Stomach (tissue), 9 donors: ENCODE data around the gene GUK1. TPM values are rescaled to one million over a fixed set of nuclear protein-coding genes. Genes with fewer than 3 reads are reported as not detected.
A peak's percentile ranks its signal among the peaks of the same experiment; 100 is the strongest.

ENCODE experiments used
- DNase-seq, 2 donors: peaks; one replicate each; pipeline versions ENCODE4 v3.0.0 to v3.0.0-alpha.2; 2013 to 2019
- H3K27ac ChIP-seq, 5 donors: fragments of 200-600 bp in 4 of 5; sonication (generic) in 4 of 5; one replicate each; pipeline ENCODE4 v1.5.1; 2013 to 2019; ENCODE audit warnings: mild to moderate bottlenecking in 1 of 5, moderate library complexity in 1 of 5
- H3K27me3 ChIP-seq, 3 donors: fragments of 200-600 bp; sonication (generic); one replicate each; pipeline ENCODE4 v1.5.1; 2017 to 2019; ENCODE audit warnings: mixed run types in 1 of 3
- H3K36me3 ChIP-seq, 4 donors: fragments of 200-600 bp; sonication (generic); 1 replicate in 3 of 4; 2 replicates in 1 of 4; pipeline ENCODE4 v1.5.1; 2016 to 2019
- H3K4me1 ChIP-seq, 4 donors: fragments of 200-600 bp; sonication (generic); one replicate each; pipeline ENCODE4 v1.5.1; 2016 to 2019
- H3K4me3 ChIP-seq, 4 donors: fragments of 200-600 bp; sonication (generic) in 3 of 4; one replicate each; pipeline ENCODE4 v1.5.1; 2016 to 2019; ENCODE audit warnings: mild to moderate bottlenecking in 1 of 4
- H3K9me3 ChIP-seq, 4 donors: fragments of 200-600 bp; sonication (generic); one replicate each; pipeline ENCODE4 v1.5.1; 2016 to 2019
- CTCF ChIP-seq, 7 experiments: fragments of 450-650 bp in 4 of 7; fragments of 200-600 bp in 3 of 7; sonication (generic) in 3 of 7; IDR thresholded peaks; one replicate each; pipeline ENCODE4 v1.5.1; 2016 to 2019; ENCODE audit warnings: antibody characterized with exemption in 7 of 7, control low read depth in 2 of 7, mild to moderate bottlenecking in 1 of 7
- EP300 ChIP-seq: sonication (generic); formaldehyde crosslinking; IDR thresholded peaks from one replicate; pipeline ENCODE4 v1.6.1; 2017; ENCODE audit warnings: antibody characterized with exemption
- POLR2A ChIP-seq, 4 donors: fragments of 450-650 bp; IDR thresholded peaks; one replicate each; pipeline ENCODE4 v1.6.1; 2016; ENCODE audit warnings: antibody characterized with exemption in 4 of 4, control low read depth in 2 of 4, mild to moderate bottlenecking in 1 of 4, moderate library complexity in 1 of 4
- POLR2AphosphoS5 ChIP-seq, 3 donors: sonication (generic); formaldehyde crosslinking; IDR thresholded peaks; one replicate each; pipeline ENCODE4 v1.6.1; 2016; ENCODE audit warnings: antibody characterized with exemption in 3 of 3
- WGBS, 5 donors: extraction: QIAGEN DNeasy Blood & Tissue Kit in 3 of 5; methylation state at CpG; one replicate each; pipeline versions ENCODE4 v1.1.5 to v1.1.7; 2013 to 2018; 5-methylcytosine and 5-hydroxymethylcytosine counted together
- intact Hi-C: fragments of 100-400 bp; cut with DNase I; formaldehyde crosslinking; loops from one replicate; pipeline ENCODE4 v1.15.1; 2023; ENCODE audit warnings: low total_unique reads
- polyA plus RNA-seq, 3 donors: library from polyadenylated mRNA; stranded (reverse); fragments of 200-250 nt; gene quantifications; one replicate each; pipeline ENCODE4 v1.2.3, GENCODE V29; 2013
- total RNA-seq, 5 donors: library from RNA; depleted of rRNA; stranded (reverse); fragments of >200 nt; gene quantifications; one replicate each; pipeline versions ENCODE4 v1.1.0 to v1.2.3, GENCODE V29; 2014 to 2016
- donor health status: healthy with polysubstance abuse.
- donor health status: Bipolar disorder and iron deficiency.
- donor health status: healthy.

Gene GUK1
- total and polyA plus RNA-seq, 8 donors = 179 to 613 (median 282) TPM

GRCh38 chr1:228159008-228159665 is 19.1 kb downstream of the GUK1 start:
- H3K36me3 ChIP-seq = no peaks in the 10 kb centered on the region
- DNase-seq = no peak
- peaks cover 20 to 38% (median 26%) of the 10 kb centered on the region in 4 donors for H3K4me1 ChIP-seq
- H3K9me3 ChIP-seq = no peaks in the 10 kb centered on the region
- no peak overlapping the region for H3K27ac ChIP-seq
- TF ChIP-seq EP300 (no peak), POLR2AphosphoS5 (IDR thresholded peaks at IDR 0.05) (no peak), POLR2A (IDR thresholded peaks at IDR 0.05) (no peak), CTCF (IDR thresholded peaks at IDR 0.05) (no peak)
- intact Hi-C loops = no loop called here
- WGBS, 5 donors = 82 to 93% (median 86%) methylated on average over 11 to 14 of the region's 14 CpGs
- no peak overlapping the region for H3K4me3 ChIP-seq
- H3K27me3 ChIP-seq = peaks cover 0 to 21% (median 10%) of the 10 kb centered on the region in 3 donors

DNA sequence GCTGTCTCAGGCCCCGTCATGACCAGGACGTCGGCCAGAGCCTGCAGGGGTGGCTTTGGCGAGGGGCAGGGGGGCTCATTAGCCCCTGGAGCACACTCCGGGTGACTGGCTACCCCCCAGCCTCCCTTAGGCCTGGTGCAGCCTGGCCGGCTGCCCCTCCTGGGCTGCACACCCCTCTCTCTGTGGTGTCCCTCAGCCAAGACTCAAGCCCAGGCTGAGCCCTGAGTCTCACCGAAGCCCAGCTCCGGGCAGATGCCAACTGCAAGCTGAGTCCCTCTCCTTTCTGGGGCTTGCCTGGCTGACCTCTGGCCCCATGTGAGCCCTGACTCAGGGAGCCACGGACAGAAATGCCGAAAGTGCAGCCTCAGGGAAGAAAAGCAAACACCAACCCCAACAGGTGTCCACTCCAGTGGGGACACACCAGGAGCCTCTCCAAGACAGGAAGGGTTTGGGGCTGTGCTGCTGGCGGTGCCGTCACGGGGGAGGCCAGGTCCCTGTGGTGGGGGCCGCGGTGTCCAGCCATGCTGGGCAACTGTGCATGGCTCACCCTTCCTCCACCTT is 20.2 kb downstream of the GUK1 start:
- H3K27me3 ChIP-seq = peaks cover 0 to 21% (median 10%) of the 10 kb centered on the region in 3 donors
- H3K27ac ChIP-seq = no peak overlapping the region
- H3K9me3 ChIP-seq = no peaks in the 10 kb centered on the region
- TF ChIP-seq EP300 (no peak), CTCF (IDR thresholded peaks at IDR 0.05) (no peak), POLR2AphosphoS5 (IDR thresholded peaks at IDR 0.05) (no peak), POLR2A (IDR thresholded peaks at IDR 0.05) (no peak)
- WGBS, 5 donors = 35 to 69% (median 64%) methylated on average over 3 to 15 of the region's 15 CpGs
- H3K4me1 ChIP-seq = peaks cover 23 to 45% (median 31%) of the 10 kb centered on the region in 4 donors
- H3K4me3 ChIP-seq = no peak overlapping the region
- DNase-seq = no peak
- intact Hi-C loops = no loop called here
- H3K36me3 ChIP-seq = no peaks in the 10 kb centered on the region

GRCh38 chr1:228161362-228161761 is 21.3 kb downstream of the GUK1 start:
- no peak for DNase-seq

DNA sequence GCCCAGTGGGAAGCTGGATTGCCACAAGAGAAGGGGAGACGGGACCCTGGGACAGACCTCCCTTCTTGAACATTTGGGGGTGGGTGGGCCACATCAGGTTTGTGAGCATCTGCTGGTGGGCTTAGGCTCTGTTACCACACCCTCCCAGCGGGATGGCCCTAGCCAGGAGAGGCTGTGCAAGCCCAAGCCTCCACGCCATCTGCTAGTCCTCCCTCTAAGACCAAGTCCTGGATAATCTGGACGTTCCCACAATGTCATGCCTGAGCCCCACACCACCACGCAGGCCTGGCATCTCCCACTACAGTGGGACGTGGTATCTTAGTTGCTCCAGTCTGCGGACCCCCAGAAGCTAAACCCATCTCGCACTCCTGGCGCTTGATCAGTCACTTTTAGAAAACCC is 21.8 kb downstream of the GUK1 start:
- intact Hi-C loops = no loop called here
- WGBS, 5 donors = 69 to 83% (median 79%) methylated on average over 9 of the region's 9 CpGs

More at GRCh38 chr1:228161362-228161761, 21.3 kb downstream of the GUK1 start:
- Histone ChIP-seq H3K36me3 (no peaks in the 10 kb centered on the region), H3K4me1 (peaks cover 23 to 40% (median 33%) of the 10 kb centered on the region in 4 donors), H3K27ac (peak overlapping the region in 4 of 5 donors; percentile 52 to 100 (median 84)), H3K4me3 (no peak overlapping the region), H3K27me3 (peaks cover 0 to 21% (median 10%) of the 10 kb centered on the region in 3 donors), H3K9me3 (no peaks in the 10 kb centered on the region)
- 22 to 46% (median 36%) methylated on average over 6 to 7 of the region's 7 CpGs for WGBS, 5 donors
- TF ChIP-seq POLR2AphosphoS5 (IDR thresholded peaks at IDR 0.05) (no peak), CTCF (IDR thresholded peaks at IDR 0.05) (no peak), EP300 (no peak)
- intact Hi-C loops = no loop called here

More for the DNA sequence above, 21.8 kb downstream of the GUK1 start:
- Histone ChIP-seq H3K9me3 (no peaks in the 10 kb centered on the region), H3K36me3 (no peaks in the 10 kb centered on the region), H3K27me3 (peaks cover 0 to 20% (median 10%) of the 10 kb centered on the region in 3 donors), H3K27ac (peak overlapping the region in 4 of 5 donors; percentile 52 to 100 (median 84)), H3K4me1 (peaks cover 23 to 45% (median 38%) of the 10 kb centered on the region in 4 donors), H3K4me3 (no peak overlapping the region)
- no peak for TF ChIP-seq POLR2A (IDR thresholded peaks at IDR 0.05)
- TF ChIP-seq EP300 = no peak
- TF ChIP-seq CTCF (IDR thresholded peaks at IDR 0.05) = no peak
- no peak for DNase-seq
